Mesendoderm (in vitro differentiated cells): ENCODE measurements around the gene RNF150.

Experiments used
- DNase-seq: peaks from one replicate; pipeline ENCODE4 v3.0.0; 2013
- H2AK5ac ChIP-seq: 2 replicates; pipeline ENCODE4 v1.6.1; 2013; ENCODE audit warnings: low read length, inconsistent platforms
- H2BK120ac ChIP-seq: 2 replicates; pipeline ENCODE4 v1.6.1; 2013; ENCODE audit warnings: low read depth, mild to moderate bottlenecking, low read length, moderate library complexity, mixed read lengths
- H2BK15ac ChIP-seq: replicated peaks from 2 replicates; pipeline ENCODE4 v1.6.1; 2013; ENCODE audit warnings: low read depth, mild to moderate bottlenecking, moderate library complexity
- H2BK5ac ChIP-seq: 2 replicates; pipeline ENCODE4 v1.6.1; 2013; ENCODE audit warnings: low read length, inconsistent platforms
- H3K18ac ChIP-seq: 2 replicates; pipeline ENCODE4 v1.6.1; 2013; ENCODE audit warnings: mild to moderate bottlenecking, low read length, mixed read lengths
- H3K23ac ChIP-seq: one replicate; pipeline ENCODE4 v1.6.1; 2013; ENCODE audit warnings: low read length
- H3K27ac ChIP-seq: 2 replicates; pipeline ENCODE4 v1.5.1; 2013; ENCODE audit warnings: low read depth, mild to moderate bottlenecking, inconsistent platforms, low read length, moderate library complexity
- H3K27me3 ChIP-seq: 2 replicates; pipeline ENCODE4 v1.6.1; 2013; ENCODE audit warnings: low read length, control low read depth, mild to moderate bottlenecking, inconsistent platforms; ENCODE audit not compliant: insufficient read depth, poor library complexity
- H3K36me3 ChIP-seq: 2 replicates; pipeline ENCODE4 v1.6.1; 2013; ENCODE audit warnings: low read length, inconsistent platforms; ENCODE audit not compliant: control insufficient read depth, insufficient read depth
- H3K4ac ChIP-seq: one replicate; pipeline ENCODE4 v1.6.1; 2013; ENCODE audit warnings: low read depth, mild to moderate bottlenecking, low read length, moderate library complexity
- H3K4me1 ChIP-seq: 2 replicates; pipeline ENCODE4 v1.6.1; 2013; ENCODE audit warnings: low read depth, low read length, inconsistent platforms; ENCODE audit not compliant: control insufficient read depth
- H3K4me2 ChIP-seq: 2 replicates; pipeline ENCODE4 v1.6.1; 2013; ENCODE audit warnings: low read length
- H3K4me3 ChIP-seq: 2 replicates; pipeline ENCODE4 v1.5.1; 2013; ENCODE audit warnings: mild to moderate bottlenecking, low read length
- H3K56ac ChIP-seq: one replicate; pipeline ENCODE4 v1.6.1; 2013; ENCODE audit warnings: low read length
- H3K79me1 ChIP-seq: 2 replicates; pipeline ENCODE4 v1.6.1; 2013; ENCODE audit warnings: low read length, inconsistent platforms
- H3K79me2 ChIP-seq: 2 replicates; pipeline ENCODE4 v1.6.1; 2013; ENCODE audit warnings: mild to moderate bottlenecking, low read length; ENCODE audit not compliant: control insufficient read depth, insufficient read depth
- H3K9ac ChIP-seq: 2 replicates; pipeline ENCODE4 v1.6.1; 2013; ENCODE audit warnings: low read length, inconsistent platforms
- H4K5ac ChIP-seq: one replicate; pipeline ENCODE4 v1.6.1; 2013; ENCODE audit warnings: low read length
- H4K8ac ChIP-seq: one replicate; pipeline ENCODE4 v1.6.1; 2013; ENCODE audit warnings: low read depth, mild to moderate bottlenecking, control low read depth, low read length, moderate library complexity
- WGBS: extraction: QIAGEN DNeasy Blood & Tissue Kit; methylation state at CpG from one replicate; pipeline ENCODE4 v1.1.7; 2013; ENCODE audit warnings: low lambda C conversion rate, missing lambda C conversion rate; ENCODE audit not compliant: insufficient coverage; ENCODE audit errors: extremely low coverage; 5-methylcytosine and 5-hydroxymethylcytosine counted together

RNF150 gene

GRCh38 chr4:141119071-141119470, 14.2 kb downstream of the RNF150 start:
- Histone ChIP-seq H3K4me3 (no peak overlapping the region), H2AK5ac (no peak overlapping the region), H3K4ac (no peak overlapping the region), H4K8ac (no peak overlapping the region), H3K56ac (no peak overlapping the region), H2BK15ac (no peak overlapping the region), H3K9ac (no peak overlapping the region), H3K79me1 (no peaks in the 10 kb centered on the region), H3K4me2 (no peak overlapping the region), H2BK120ac (no peak overlapping the region), H3K18ac (no peak overlapping the region), H3K4me1 (peaks cover 5% of the 10 kb centered on the region), H4K5ac (no peak overlapping the region), H3K79me2 (no peaks in the 10 kb centered on the region), H3K36me3 (no peaks in the 10 kb centered on the region), H3K27me3 (no peaks in the 10 kb centered on the region), H3K27ac (no peak overlapping the region), H3K23ac (no peak overlapping the region), H2BK5ac (no peak overlapping the region)
- WGBS: no CpG with 5 or more reads among the region's 1 CpG
- DNase-seq: no peak

- Histone ChIP-seq H2BK15ac (no peak overlapping the region), H3K79me1 (no peaks in the 10 kb centered on the region)
- WGBS: no CpG with 5 or more reads among the region's 2 CpGs
Measured at GRCh38 chr4:141118381-141118780, 14.9 kb downstream of the RNF150 start.

DNA sequence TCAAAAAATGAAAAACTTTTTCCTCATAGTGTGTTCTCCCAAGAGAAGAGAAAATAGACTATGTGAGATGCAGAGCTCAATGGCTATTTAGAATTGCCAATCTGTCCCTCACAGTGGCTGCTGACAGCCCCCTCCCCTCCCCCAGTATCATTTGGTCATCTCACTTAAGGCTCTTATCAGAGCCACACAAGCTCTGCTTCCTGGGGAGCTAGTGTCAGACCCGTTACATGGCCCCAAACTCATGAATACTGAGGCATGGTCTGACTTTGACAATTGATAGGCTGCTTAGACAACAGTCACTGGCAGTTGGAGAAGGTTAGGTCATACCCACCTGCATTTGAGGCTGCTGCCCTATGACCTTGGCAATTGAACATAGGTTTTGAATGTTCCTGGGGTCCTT, 15.3 kb downstream of the RNF150 start:
- no peak overlapping the region for H2BK120ac ChIP-seq
- H2BK5ac ChIP-seq: no peak overlapping the region
- no peak overlapping the region for H3K9ac ChIP-seq
- peaks cover 5% of the 10 kb centered on the region for H3K4me1 ChIP-seq
- WGBS: no CpG with 5 or more reads among the region's 1 CpG
- no peak overlapping the region for H4K5ac ChIP-seq
- H3K27me3 ChIP-seq: no peaks in the 10 kb centered on the region
- no peaks in the 10 kb centered on the region for H3K36me3 ChIP-seq
- H3K4me3 ChIP-seq: no peak overlapping the region
- H2BK15ac ChIP-seq: no peak overlapping the region
- H3K23ac ChIP-seq: no peak overlapping the region
- no peak overlapping the region for H3K18ac ChIP-seq
- H3K79me2 ChIP-seq: no peaks in the 10 kb centered on the region
- peak overlapping the region; percentile 49 for H3K56ac ChIP-seq
- H3K79me1 ChIP-seq: no peaks in the 10 kb centered on the region
- H3K4me2 ChIP-seq: no peak overlapping the region
- peak; percentile 82 for DNase-seq
- H3K4ac ChIP-seq: no peak overlapping the region
- no peak overlapping the region for H2AK5ac ChIP-seq
- no peak overlapping the region for H3K27ac ChIP-seq
- H4K8ac ChIP-seq: no peak overlapping the region

More at GRCh38 chr4:141118381-141118780, 14.9 kb downstream of the RNF150 start:
- no peaks in the 10 kb centered on the region for H3K79me2 ChIP-seq
- no peak overlapping the region for H2AK5ac ChIP-seq
- H3K9ac ChIP-seq: no peak overlapping the region
- no peak overlapping the region for H3K4me2 ChIP-seq
- peaks cover 5% of the 10 kb centered on the region for H3K4me1 ChIP-seq
- no peak overlapping the region for H4K8ac ChIP-seq
- peak overlapping the region; percentile 49 for H3K56ac ChIP-seq
- no peak overlapping the region for H3K27ac ChIP-seq
- no peaks in the 10 kb centered on the region for H3K36me3 ChIP-seq
- no peak overlapping the region for H3K4ac ChIP-seq
- H3K4me3 ChIP-seq: no peak overlapping the region
- H4K5ac ChIP-seq: no peak overlapping the region
- no peak overlapping the region for H3K18ac ChIP-seq
- no peak overlapping the region for H2BK120ac ChIP-seq
- H2BK5ac ChIP-seq: no peak overlapping the region
- no peak for DNase-seq
- H3K27me3 ChIP-seq: no peaks in the 10 kb centered on the region
- H3K23ac ChIP-seq: no peak overlapping the region

- no peak overlapping the region for H2AK5ac ChIP-seq
- H3K23ac ChIP-seq: no peak overlapping the region
- no peak overlapping the region for H2BK120ac ChIP-seq
- WGBS: no CpG with 5 or more reads among the region's 4 CpGs
- H3K79me1 ChIP-seq: no peaks in the 10 kb centered on the region
- H3K27ac ChIP-seq: no peak overlapping the region
- no peak overlapping the region for H4K5ac ChIP-seq
- no peaks in the 10 kb centered on the region for H3K36me3 ChIP-seq
- H2BK15ac ChIP-seq: no peak overlapping the region
- no peak overlapping the region for H3K4me2 ChIP-seq
- no peak overlapping the region for H2BK5ac ChIP-seq
- H4K8ac ChIP-seq: no peak overlapping the region
- no peaks in the 10 kb centered on the region for H3K4me1 ChIP-seq
- H3K27me3 ChIP-seq: no peaks in the 10 kb centered on the region
- DNase-seq: peak; percentile 26
- no peak overlapping the region for H3K4ac ChIP-seq
- H3K4me3 ChIP-seq: no peak overlapping the region
- no peak overlapping the region for H3K9ac ChIP-seq
- H3K18ac ChIP-seq: no peak overlapping the region
- H3K56ac ChIP-seq: no peak overlapping the region
- no peaks in the 10 kb centered on the region for H3K79me2 ChIP-seq
Measured at GRCh38 chr4:141109983-141110382, 23.3 kb downstream of the RNF150 start.

- H2BK5ac ChIP-seq: no peak overlapping the region
- no peak overlapping the region for H3K4me3 ChIP-seq
- H3K27me3 ChIP-seq: no peaks in the 10 kb centered on the region
- H3K4me2 ChIP-seq: no peak overlapping the region
- no peak overlapping the region for H4K5ac ChIP-seq
- H3K4ac ChIP-seq: no peak overlapping the region
- H3K23ac ChIP-seq: no peak overlapping the region
- H3K36me3 ChIP-seq: no peaks in the 10 kb centered on the region
- no peak for DNase-seq
- no peaks in the 10 kb centered on the region for H3K4me1 ChIP-seq
- no peaks in the 10 kb centered on the region for H3K79me1 ChIP-seq
- no peak overlapping the region for H3K56ac ChIP-seq
- H2BK120ac ChIP-seq: no peak overlapping the region
- no peak overlapping the region for H3K27ac ChIP-seq
- no peak overlapping the region for H3K9ac ChIP-seq
- WGBS: no CpG with 5 or more reads among the region's 3 CpGs
- no peak overlapping the region for H4K8ac ChIP-seq
- no peak overlapping the region for H2AK5ac ChIP-seq
- no peak overlapping the region for H3K18ac ChIP-seq
- no peaks in the 10 kb centered on the region for H3K79me2 ChIP-seq
- no peak overlapping the region for H2BK15ac ChIP-seq
Measured at GRCh38 chr4:141107927-141108326, 25.3 kb downstream of the RNF150 start.

DNA sequence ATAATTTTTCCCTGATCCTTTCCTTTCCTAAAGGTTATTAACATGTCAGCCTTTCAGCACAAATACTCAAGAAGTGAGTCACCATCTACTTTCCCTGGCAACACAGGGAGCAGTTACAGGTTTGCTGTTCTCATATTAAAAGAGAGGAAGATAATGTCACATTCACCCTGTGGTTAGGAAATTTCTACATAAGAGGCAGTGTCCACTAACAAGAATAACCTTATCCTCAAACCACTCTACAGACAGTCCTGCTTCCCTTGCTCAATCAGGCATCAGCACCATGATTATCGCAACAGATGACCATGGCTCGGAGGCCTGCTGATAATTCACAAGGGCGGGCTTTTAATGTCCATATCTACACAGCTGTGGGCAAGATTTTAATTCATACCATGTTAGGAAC, 30.9 kb downstream of the RNF150 start:
- Histone ChIP-seq H2BK120ac (no peak overlapping the region), H3K27ac (no peak overlapping the region), H3K79me2 (no peaks in the 10 kb centered on the region), H2BK15ac (no peak overlapping the region), H3K4me1 (no peaks in the 10 kb centered on the region), H3K4me2 (no peak overlapping the region), H3K23ac (no peak overlapping the region), H3K79me1 (no peaks in the 10 kb centered on the region), H3K36me3 (no peaks in the 10 kb centered on the region), H3K9ac (no peak overlapping the region), H2AK5ac (no peak overlapping the region), H4K8ac (no peak overlapping the region), H3K27me3 (no peaks in the 10 kb centered on the region), H2BK5ac (no peak overlapping the region), H3K56ac (no peak overlapping the region), H3K4ac (no peak overlapping the region), H3K4me3 (no peak overlapping the region), H3K18ac (no peak overlapping the region), H4K5ac (no peak overlapping the region)
- no CpG with 5 or more reads among the region's 3 CpGs for WGBS
- peak; percentile 31 for DNase-seq
